ENCODE results near the gene TFEC. TPM values are rescaled to one million over a fixed set of nuclear protein-coding genes. Genes with fewer than 3 reads are reported as not detected.

The TFEC gene
- total and polyA plus RNA-seq, 2 of the 4 experiments (the other 2 are of a cell fraction) = under 0.01 to 0.02 TPM

GRCh38 chr7:115968596-115968995 is 62.0 kb downstream of the TFEC start:
- Histone ChIP-seq H3K4me2 (ENCODE audit: low read depth, low read length) (no peak overlapping the region), H2BK20ac (ENCODE audit: low read depth, low read length) (no peak overlapping the region; the same call in 1 of the 2 replicates), H4K20me1 (ENCODE audit: insufficient read depth, low read length) (no peaks in the 10 kb centered on the region), H3K27ac (ENCODE audit: insufficient read depth, low read length) (no peak overlapping the region), H3K9ac (ENCODE audit: low read depth, low read length) (no peak overlapping the region), H3K4ac (ENCODE audit: low read depth, low read length) (no peak overlapping the region), H2AK9ac (replicated peaks; ENCODE audit: low read depth, low read length, poor library complexity) (no peak overlapping the region), H3K4me1 (ENCODE audit: control insufficient read depth, insufficient read depth, low read length) (no peaks in the 10 kb centered on the region), H3K4me3 (ENCODE audit: insufficient read depth, low read depth, low read length) (no peak overlapping the region), H2BK5ac (ENCODE audit: low read depth, low read length, poor library complexity, severe bottlenecking) (no peak overlapping the region), H4K5ac (ENCODE audit: low read depth, low read length) (no peak overlapping the region), H3K79me1 (ENCODE audit: low read depth in 1 of 2, low read length in 2 of 2) (no peaks in the 10 kb centered on the region), H2AK5ac (ENCODE audit: low read depth, low read length) (no peak overlapping the region), H4K91ac (ENCODE audit: insufficient read depth, low read depth, low read length) (no peak overlapping the region), H3K18ac (ENCODE audit: low read depth, low read length) (no peak overlapping the region), H2BK15ac (ENCODE audit: low read depth, low read length) (no peak overlapping the region), H3K36me3 (ENCODE audit: control insufficient read depth, insufficient read depth, low read length) (no peaks in the 10 kb centered on the region), H2BK120ac (ENCODE audit: low read depth, low read length) (no peak overlapping the region), H3K23ac (ENCODE audit: low read depth, low read length) (no peak overlapping the region), H4K8ac (ENCODE audit: low read depth in 2 of 2, low read length in 2 of 2) (no peak overlapping the region), H3K56ac (ENCODE audit: extremely low read depth, insufficient read depth, low read length) (no peak overlapping the region), H2AFZ (replicated peaks; ENCODE audit: low read length, poor library complexity) (no peak overlapping the region), H3K9me1 (ENCODE audit: insufficient read depth, low read length) (no peaks in the 10 kb centered on the region), H3K9me3 (ENCODE audit: control insufficient read depth, insufficient read depth, low read length) (no peaks in the 10 kb centered on the region), H3K14ac (replicated peaks; ENCODE audit: low read depth, low read length) (no peak overlapping the region), H3K27me3 (ENCODE audit: control insufficient read depth, insufficient read depth, low read length) (no peaks in the 10 kb centered on the region)
- no CpG with 5 or more reads among the region's 1 CpG for WGBS, 2 experiments (ENCODE audit: extremely low coverage in 2 of 2, insufficient read length in 1 of 2)
- CTCF ChIA-PET = no interaction called here
- POLR2A ChIA-PET (ENCODE audit: unreplicated experiment) = no interaction called here
- dilution Hi-C loops (cut with HindIII; ENCODE audit: low sequenced_read_pairs, unreplicated experiment) (no loop called here), in situ Hi-C loops (cut with MboI; ENCODE audit: low sequenced_read_pairs) (no loop called here), intact Hi-C loops (cut with micrococcal nuclease) (no loop called here)
- TF ChIP-seq SMC3 (IDR thresholded peaks at IDR 0.05; ENCODE audit: low read depth, low read length) (no peak), POLR2A (IDR thresholded peaks at IDR 0.05; ENCODE audit: low read depth, low read length) (no peak), CHD1 (IDR thresholded peaks at IDR 0.05; ENCODE audit: low read depth, low read length) (no peak), MXI1 (IDR thresholded peaks at IDR 0.05; ENCODE audit: borderline replicate concordance, low read depth, low read length) (no peak), MAFK (IDR thresholded peaks at IDR 0.05; ENCODE audit: low read depth, low read length) (no peak), RFX5 (IDR thresholded peaks at IDR 0.05; ENCODE audit: low read depth, low read length) (no peak)
- TF ChIP-seq, protein P1, sequence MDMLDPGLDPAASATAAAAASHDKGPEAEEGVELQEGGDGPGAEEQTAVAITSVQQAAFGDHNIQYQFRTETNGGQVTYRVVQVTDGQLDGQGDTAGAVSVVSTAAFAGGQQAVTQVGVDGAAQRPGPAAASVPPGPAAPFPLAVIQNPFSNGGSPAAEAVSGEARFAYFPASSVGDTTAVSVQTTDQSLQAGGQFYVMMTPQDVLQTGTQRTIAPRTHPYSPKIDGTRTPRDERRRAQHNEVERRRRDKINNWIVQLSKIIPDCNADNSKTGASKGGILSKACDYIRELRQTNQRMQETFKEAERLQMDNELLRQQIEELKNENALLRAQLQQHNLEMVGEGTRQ (IDR thresholded peaks at IDR 0.05; ENCODE audit: low read depth, low read length) = no peak
- TF ChIP-seq, protein P2, sequence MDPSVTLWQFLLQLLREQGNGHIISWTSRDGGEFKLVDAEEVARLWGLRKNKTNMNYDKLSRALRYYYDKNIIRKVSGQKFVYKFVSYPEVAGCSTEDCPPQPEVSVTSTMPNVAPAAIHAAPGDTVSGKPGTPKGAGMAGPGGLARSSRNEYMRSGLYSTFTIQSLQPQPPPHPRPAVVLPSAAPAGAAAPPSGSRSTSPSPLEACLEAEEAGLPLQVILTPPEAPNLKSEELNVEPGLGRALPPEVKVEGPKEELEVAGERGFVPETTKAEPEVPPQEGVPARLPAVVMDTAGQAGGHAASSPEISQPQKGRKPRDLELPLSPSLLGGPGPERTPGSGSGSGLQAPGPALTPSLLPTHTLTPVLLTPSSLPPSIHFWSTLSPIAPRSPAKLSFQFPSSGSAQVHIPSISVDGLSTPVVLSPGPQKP (IDR thresholded peaks at IDR 0.05; ENCODE audit: borderline replicate concordance, low read depth, low read length) = no peak
- no peak for ATAC-seq (ENCODE audit: low read depth)
- BruUV-seq (replicated peaks) = no TSS peak
- no peak for DNase-seq
